MM.1S (cell line): ENCODE results near the gene TIMM13.

Source experiments
- DNase-seq: peaks from one replicate; pipeline ENCODE4 v3.0.0-alpha.2; 2015
- H2AFZ ChIP-seq: fragments of 300-600 bp; sonication (generic); 2 replicates; pipeline ENCODE4 v1.6.0; 2016; ENCODE audit warnings: antibody characterized with exemption, low read length
- H3F3A ChIP-seq: fragments of 300-600 bp; sonication (generic); 2 replicates; pipeline ENCODE4 v1.6.1; 2016; ENCODE audit warnings: mild to moderate bottlenecking, antibody characterized with exemption, low read length, moderate library complexity, mixed read lengths; ENCODE audit not compliant: insufficient read depth
- H3K27ac ChIP-seq: fragments of 300-600 bp; sonication (generic); 2 replicates; pipeline ENCODE4 v1.5.1; 2016; ENCODE audit warnings: mild to moderate bottlenecking, low read length
- H3K27me3 ChIP-seq: fragments of 300-600 bp; sonication (generic); replicated peaks from 2 replicates; pipeline ENCODE4 v1.6.0; 2016; ENCODE audit warnings: low read length; ENCODE audit not compliant: insufficient read depth
- H3K36me3 ChIP-seq: fragments of 300-600 bp; sonication (generic); replicated peaks from 2 replicates; pipeline ENCODE4 v1.6.1; 2016; ENCODE audit warnings: mild to moderate bottlenecking, low read length, mixed read lengths; ENCODE audit not compliant: insufficient read depth
- H3K4me1 ChIP-seq: fragments of 300-600 bp; sonication (generic); 2 replicates; pipeline ENCODE4 v1.6.1; 2016; ENCODE audit warnings: low read length, mixed read lengths
- H3K4me2 ChIP-seq: fragments of 300-600 bp; sonication (generic); 2 replicates; pipeline ENCODE4 v1.6.0; 2016; ENCODE audit warnings: low read depth, low read length
- H3K4me3 ChIP-seq: fragments of 300-600 bp; sonication (generic); 2 replicates; pipeline ENCODE4 v1.5.1; 2016; ENCODE audit warnings: low read length, mixed read lengths
- H3K79me2 ChIP-seq: fragments of 300-600 bp; sonication (generic); 2 replicates; pipeline ENCODE4 v1.6.1; 2016; ENCODE audit warnings: mixed run types, low read length, mixed read lengths
- H3K9ac ChIP-seq: fragments of 300-600 bp; sonication (generic); 2 replicates; pipeline ENCODE4 v1.6.1; 2016; ENCODE audit warnings: low read length, mixed read lengths
- H3K9me2 ChIP-seq: fragments of 300-600 bp; sonication (generic); replicated peaks from 2 replicates; pipeline ENCODE4 v1.6.1; 2016; ENCODE audit warnings: mild to moderate bottlenecking, low read length, mixed read lengths; ENCODE audit not compliant: insufficient read depth
- H3K9me3 ChIP-seq: fragments of 300-600 bp; sonication (generic); replicated peaks from 2 replicates; pipeline ENCODE4 v1.6.1; 2016; ENCODE audit warnings: mild to moderate bottlenecking, low read length, mixed read lengths; ENCODE audit not compliant: insufficient read depth
- H4K20me1 ChIP-seq: fragments of 300-600 bp; sonication (generic); 2 replicates; pipeline ENCODE4 v1.6.1; 2016; ENCODE audit warnings: mild to moderate bottlenecking, low read length, moderate library complexity, mixed read lengths; ENCODE audit not compliant: insufficient read depth
- EZH2 ChIP-seq: fragments of 300-600 bp; sonication (generic); optimal IDR thresholded peaks from 2 replicates; pipeline ENCODE3; 2017; ENCODE audit warnings: low read depth, mild to moderate bottlenecking, antibody characterized with exemption, low read length, mixed read lengths
- EZH2phosphoT487 ChIP-seq: fragments of 300-600 bp; sonication (generic); IDR thresholded peaks from 2 replicates; pipeline ENCODE4 v1.6.1; 2018; ENCODE audit warnings: antibody characterized with exemption, low read length
- TF ChIP-seq, protein P1 (sequence below): fragments of 300-600 bp; sonication (generic); IDR thresholded peaks from 2 replicates; pipeline ENCODE4 v1.5.1; 2016; ENCODE audit warnings: antibody characterized with exemption, low read length, mixed read lengths

TIMM13 gene

DNA sequence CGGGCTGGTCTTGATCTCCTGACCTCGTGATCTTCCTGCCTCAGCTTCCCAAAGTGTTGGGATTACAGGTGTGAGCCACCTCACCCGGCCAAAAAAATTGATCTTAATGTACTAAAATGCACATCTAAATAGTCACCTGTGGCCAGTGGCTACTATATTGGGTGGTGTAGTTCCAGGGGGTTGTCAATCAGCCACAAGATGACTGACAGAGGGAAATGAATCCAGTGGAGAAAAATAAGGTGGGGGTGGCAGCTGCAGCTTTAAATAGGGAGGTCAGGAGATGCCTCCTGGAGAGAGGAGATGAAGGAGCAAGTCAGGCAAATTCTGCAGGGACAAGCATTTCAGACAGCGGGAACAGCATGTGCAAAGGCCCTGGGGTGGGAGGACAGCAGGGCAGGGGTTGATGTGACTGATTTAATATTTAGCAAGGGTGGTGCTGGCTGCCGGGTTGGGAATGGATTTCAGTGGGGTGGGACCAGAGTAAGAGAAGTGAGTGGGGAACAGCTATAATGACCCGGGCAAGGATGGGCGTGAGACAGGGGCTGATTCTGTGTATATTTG lies 18.0 kb downstream of the TIMM13 start:
- Histone ChIP-seq H3F3A (peaks cover 6% of the 10 kb centered on the region; the same call in 1 of the 2 replicates), H3K9me2 (no peaks in the 10 kb centered on the region), H3K36me3 (no peaks in the 10 kb centered on the region), H3K9me3 (no peaks in the 10 kb centered on the region), H3K27me3 (no peaks in the 10 kb centered on the region), H2AFZ (no peak overlapping the region), H3K4me2 (no peak overlapping the region), H3K27ac (no peak overlapping the region), H3K9ac (no peak overlapping the region), H4K20me1 (no peaks in the 10 kb centered on the region), H3K4me3 (no peak overlapping the region), H3K4me1 (no peaks in the 10 kb centered on the region), H3K79me2 (no peaks in the 10 kb centered on the region)
- DNase-seq: no peak
- no peak for TF ChIP-seq EZH2
- TF ChIP-seq EZH2phosphoT487: no peak
- TF ChIP-seq, protein P1, sequence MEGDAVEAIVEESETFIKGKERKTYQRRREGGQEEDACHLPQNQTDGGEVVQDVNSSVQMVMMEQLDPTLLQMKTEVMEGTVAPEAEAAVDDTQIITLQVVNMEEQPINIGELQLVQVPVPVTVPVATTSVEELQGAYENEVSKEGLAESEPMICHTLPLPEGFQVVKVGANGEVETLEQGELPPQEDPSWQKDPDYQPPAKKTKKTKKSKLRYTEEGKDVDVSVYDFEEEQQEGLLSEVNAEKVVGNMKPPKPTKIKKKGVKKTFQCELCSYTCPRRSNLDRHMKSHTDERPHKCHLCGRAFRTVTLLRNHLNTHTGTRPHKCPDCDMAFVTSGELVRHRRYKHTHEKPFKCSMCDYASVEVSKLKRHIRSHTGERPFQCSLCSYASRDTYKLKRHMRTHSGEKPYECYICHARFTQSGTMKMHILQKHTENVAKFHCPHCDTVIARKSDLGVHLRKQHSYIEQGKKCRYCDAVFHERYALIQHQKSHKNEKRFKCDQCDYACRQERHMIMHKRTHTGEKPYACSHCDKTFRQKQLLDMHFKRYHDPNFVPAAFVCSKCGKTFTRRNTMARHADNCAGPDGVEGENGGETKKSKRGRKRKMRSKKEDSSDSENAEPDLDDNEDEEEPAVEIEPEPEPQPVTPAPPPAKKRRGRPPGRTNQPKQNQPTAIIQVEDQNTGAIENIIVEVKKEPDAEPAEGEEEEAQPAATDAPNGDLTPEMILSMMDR: no peak

DNA sequence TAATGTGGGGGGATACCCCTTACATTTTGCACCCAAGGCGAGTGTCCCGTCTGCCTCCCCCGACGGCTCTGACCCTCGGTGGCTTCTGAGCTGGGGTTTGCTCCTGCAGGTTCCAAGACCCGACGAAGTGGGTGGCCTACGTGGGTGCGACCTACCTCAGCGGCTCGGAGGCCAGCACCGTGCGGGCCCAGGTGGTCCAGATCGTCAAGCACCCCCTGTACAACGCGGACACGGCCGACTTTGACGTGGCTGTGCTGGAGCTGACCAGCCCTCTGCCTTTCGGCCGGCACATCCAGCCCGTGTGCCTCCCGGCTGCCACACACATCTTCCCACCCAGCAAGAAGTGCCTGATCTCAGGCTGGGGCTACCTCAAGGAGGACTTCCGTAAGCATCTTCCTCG lies 19.1 kb downstream of the TIMM13 start:
- Histone ChIP-seq H3K9me3 (no peaks in the 10 kb centered on the region), H3K4me3 (no peak overlapping the region), H3K9ac (no peak overlapping the region), H4K20me1 (no peaks in the 10 kb centered on the region), H2AFZ (no peak overlapping the region), H3K36me3 (no peaks in the 10 kb centered on the region), H3K4me1 (no peaks in the 10 kb centered on the region), H3F3A (peaks cover 6% of the 10 kb centered on the region; the same call in 1 of the 2 replicates), H3K9me2 (no peaks in the 10 kb centered on the region), H3K79me2 (no peaks in the 10 kb centered on the region), H3K27ac (no peak overlapping the region), H3K4me2 (no peak overlapping the region), H3K27me3 (no peaks in the 10 kb centered on the region)
- TF ChIP-seq EZH2phosphoT487 (no peak), EZH2 (no peak)
- TF ChIP-seq, protein P1: no peak
- no peak for DNase-seq

DNA sequence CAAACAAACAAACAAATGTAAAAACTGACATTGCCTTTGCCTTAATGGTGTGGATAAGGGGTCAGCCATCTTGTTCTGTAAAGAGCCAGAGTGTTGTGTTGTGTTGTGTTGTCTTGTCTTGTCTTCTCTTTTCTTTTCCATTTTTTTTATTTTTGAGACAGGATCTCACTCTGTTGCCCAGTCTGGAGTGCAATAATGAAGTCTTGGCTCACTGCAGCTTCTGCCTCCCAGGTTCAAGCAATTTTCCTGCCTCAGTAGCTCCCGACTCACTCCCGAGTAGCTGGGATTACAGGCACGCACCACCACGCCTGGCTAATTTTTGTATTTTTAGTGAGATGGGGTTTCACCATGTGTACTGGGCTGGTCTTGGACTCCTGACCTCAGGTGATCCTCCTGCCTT lies 27.8 kb downstream of the TIMM13 start:
- TF ChIP-seq, protein P1: no peak
- TF ChIP-seq EZH2 (no peak), EZH2phosphoT487 (no peak)
- Histone ChIP-seq H3K4me2 (no peak overlapping the region), H3K9me2 (no peaks in the 10 kb centered on the region), H3K27me3 (no peaks in the 10 kb centered on the region), H3K9me3 (no peaks in the 10 kb centered on the region), H3K9ac (no peak overlapping the region), H3F3A (peaks cover 10% of the 10 kb centered on the region), H3K79me2 (no peaks in the 10 kb centered on the region), H4K20me1 (no peaks in the 10 kb centered on the region), H3K36me3 (no peaks in the 10 kb centered on the region), H3K4me1 (peaks cover 8% of the 10 kb centered on the region), H3K27ac (no peak overlapping the region), H2AFZ (no peak overlapping the region), H3K4me3 (no peak overlapping the region)
- DNase-seq: no peak
